Sigmoid colon (tissue), 4 donors: Measurements from ENCODE around the gene HECTD4.

Experiments used
- EP300 ChIP-seq, 4 donors: sonication (generic); formaldehyde crosslinking; IDR thresholded peaks; one replicate each; pipeline ENCODE4 v1.6.1; 2017; ENCODE audit warnings: antibody characterized with exemption in 4 of 4
- POLR2A ChIP-seq, 2 donors: fragments of 450-650 bp; IDR thresholded peaks; one replicate each; pipeline ENCODE4 v1.6.1; 2016; ENCODE audit warnings: antibody characterized with exemption in 2 of 2, mild to moderate bottlenecking in 2 of 2, moderate library complexity in 2 of 2
- POLR2AphosphoS5 ChIP-seq, 4 donors: sonication (generic); formaldehyde crosslinking; IDR thresholded peaks; one replicate each; pipeline ENCODE4 v1.6.1; 2017; ENCODE audit warnings: antibody characterized with exemption in 4 of 4
- TF ChIP-seq, protein P1 (sequence below), 4 experiments: fragments of 450-650 bp in 3 of 4; fragments of 200-600 bp in 1 of 4; IDR thresholded peaks; one replicate each; pipeline ENCODE4 v1.5.1; 2016 to 2019; ENCODE audit warnings: antibody characterized with exemption in 4 of 4, mild to moderate bottlenecking in 3 of 4, moderate library complexity in 2 of 4

DNA sequence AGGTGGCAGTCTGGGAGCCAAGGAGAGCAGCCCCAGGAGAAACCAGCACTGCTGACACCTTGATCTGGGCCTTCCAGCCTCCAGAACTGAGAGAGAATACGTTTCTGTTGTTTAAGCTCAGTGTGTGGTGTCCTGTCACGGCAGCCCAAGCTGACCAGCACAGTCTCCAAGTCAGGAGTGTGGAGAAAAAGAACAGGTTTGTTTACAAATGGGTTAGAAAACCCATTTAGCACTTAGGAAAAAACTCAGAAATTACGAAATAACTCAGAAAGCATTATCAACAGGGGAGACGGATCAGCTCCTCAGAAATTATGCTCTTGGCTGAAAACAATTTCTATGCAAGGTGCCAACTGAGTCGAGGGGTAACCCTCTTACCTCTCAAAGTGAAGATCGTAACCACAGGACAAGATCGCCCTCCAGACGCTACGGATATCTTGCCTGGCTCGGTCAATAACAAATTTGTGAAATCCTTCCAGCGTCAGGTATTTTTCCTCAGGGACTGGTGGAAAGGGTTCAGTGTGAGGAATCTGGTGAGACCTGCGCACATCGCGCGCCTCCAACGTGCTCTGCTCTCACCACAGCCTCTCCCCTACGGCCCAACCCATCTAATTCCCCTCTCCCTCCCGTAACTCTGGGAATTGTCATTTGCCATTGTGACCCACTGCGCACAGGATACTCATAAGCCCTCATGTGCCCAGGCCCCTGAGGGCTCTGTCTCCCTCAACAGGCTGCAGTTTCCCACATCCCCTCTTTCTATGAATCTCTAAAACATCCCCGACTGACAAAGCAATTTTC, 206.7 kb downstream of the HECTD4 start:
- TF ChIP-seq, protein P1, sequence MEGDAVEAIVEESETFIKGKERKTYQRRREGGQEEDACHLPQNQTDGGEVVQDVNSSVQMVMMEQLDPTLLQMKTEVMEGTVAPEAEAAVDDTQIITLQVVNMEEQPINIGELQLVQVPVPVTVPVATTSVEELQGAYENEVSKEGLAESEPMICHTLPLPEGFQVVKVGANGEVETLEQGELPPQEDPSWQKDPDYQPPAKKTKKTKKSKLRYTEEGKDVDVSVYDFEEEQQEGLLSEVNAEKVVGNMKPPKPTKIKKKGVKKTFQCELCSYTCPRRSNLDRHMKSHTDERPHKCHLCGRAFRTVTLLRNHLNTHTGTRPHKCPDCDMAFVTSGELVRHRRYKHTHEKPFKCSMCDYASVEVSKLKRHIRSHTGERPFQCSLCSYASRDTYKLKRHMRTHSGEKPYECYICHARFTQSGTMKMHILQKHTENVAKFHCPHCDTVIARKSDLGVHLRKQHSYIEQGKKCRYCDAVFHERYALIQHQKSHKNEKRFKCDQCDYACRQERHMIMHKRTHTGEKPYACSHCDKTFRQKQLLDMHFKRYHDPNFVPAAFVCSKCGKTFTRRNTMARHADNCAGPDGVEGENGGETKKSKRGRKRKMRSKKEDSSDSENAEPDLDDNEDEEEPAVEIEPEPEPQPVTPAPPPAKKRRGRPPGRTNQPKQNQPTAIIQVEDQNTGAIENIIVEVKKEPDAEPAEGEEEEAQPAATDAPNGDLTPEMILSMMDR (IDR thresholded peaks at IDR 0.05), result no peak
- TF ChIP-seq POLR2A (IDR thresholded peaks at IDR 0.05) (no peak), EP300 (IDR thresholded peaks at IDR 0.05) (no peak), POLR2AphosphoS5 (IDR thresholded peaks at IDR 0.05) (no peak)
